Caco-2 (cell line): ENCODE results near the gene NATD1. TPM values are rescaled to one million over a fixed set of nuclear protein-coding genes. Genes with fewer than 3 reads are reported as not detected.
A peak's percentile ranks its signal among the peaks of the same experiment; 100 is the strongest.

Experiments used
- BruUV-seq: library from RNA; stranded (reverse); fragments of 400-500 nt; replicated peaks from 2 replicates; lab custom pipeline; 2021; lab: Mats Ljungman, UMichigan
- CTCF ChIA-PET: fragments of 300-600 bp; sonication (Branson Sonifier 250); formaldehyde crosslinking; loops from one replicate; lab custom pipeline; 2022; ENCODE audit warnings: antibody characterized with exemption; lab: Charles Lee
- POLR2A ChIA-PET: fragments of 300-600 bp; sonication (Branson Sonifier 250); formaldehyde crosslinking; loops from one replicate; lab custom pipeline; 2022; ENCODE audit warnings: antibody characterized with exemption; lab: Charles Lee
- DNase-seq, 2 experiments: peaks; one replicate each; pipeline versions ENCODE4 v3.0.0 to v3.0.0-alpha.2; 2020 to 2022
- H3K27me3 ChIP-seq: replicated peaks from 2 replicates; pipeline ENCODE4 v1.6.0; 2011; ENCODE audit warnings: low read length; ENCODE audit not compliant: control insufficient read depth, insufficient read depth
- H3K36me3 ChIP-seq: 2 replicates; pipeline ENCODE4 v1.5.1; 2011; ENCODE audit warnings: low read length; ENCODE audit not compliant: control insufficient read depth, insufficient read depth
- H3K4me1 ChIP-seq: fragments of 250-450 bp; sonication (Bioruptor Pico); 2 replicates; pipeline ENCODE4 v1.5.1; 2020; ENCODE audit warnings: mild to moderate bottlenecking
- H3K4me3 ChIP-seq: 2 replicates; pipeline ENCODE4 v1.5.1; 2011; ENCODE audit warnings: low read depth, mild to moderate bottlenecking, control low read depth, low read length
- H3K9me3 ChIP-seq: fragments of 250-450 bp; sonication (Bioruptor Pico); 2 replicates; pipeline ENCODE4 v1.5.1; 2020; ENCODE audit warnings: mild to moderate bottlenecking, moderate library complexity
- H3K27ac Mint-ChIP-seq: one replicate; pipeline ENCODE4 v1.8.0; 2022; ENCODE audit warnings: mixed read lengths; ENCODE audit not compliant: unreplicated experiment
- H3K27me3 Mint-ChIP-seq: one replicate; pipeline ENCODE4 v1.8.0; 2022; ENCODE audit warnings: mixed read lengths; ENCODE audit not compliant: insufficient read depth, unreplicated experiment
- H3K36me3 Mint-ChIP-seq: one replicate; pipeline ENCODE4 v1.8.0; 2022; ENCODE audit warnings: mild to moderate bottlenecking, mixed read lengths; ENCODE audit not compliant: insufficient read depth, unreplicated experiment
- H3K4me1 Mint-ChIP-seq: one replicate; pipeline ENCODE4 v1.8.0; 2022; ENCODE audit warnings: low read depth, mixed read lengths; ENCODE audit not compliant: unreplicated experiment
- H3K4me3 Mint-ChIP-seq: one replicate; pipeline ENCODE4 v1.8.0; 2022; ENCODE audit warnings: mild to moderate bottlenecking, moderate library complexity, mixed read lengths; ENCODE audit not compliant: unreplicated experiment
- H3K9me3 Mint-ChIP-seq: one replicate; pipeline ENCODE4 v1.8.0; 2022; ENCODE audit warnings: mixed read lengths; ENCODE audit not compliant: unreplicated experiment
- CTCF ChIP-seq, 2 experiments: fragments of 200-600 bp in 1 of 2; IDR thresholded peaks; 1 replicate in 1 of 2; 2 replicates in 1 of 2; pipeline versions ENCODE4 v1.5.1 to v1.8.0; 2011 to 2022; ENCODE audit warnings: antibody characterized with exemption in 1 of 2, control low read depth in 1 of 2, inconsistent platforms in 1 of 2, low read depth in 1 of 2, low read length in 1 of 2, mild to moderate bottlenecking in 1 of 2, moderate library complexity in 1 of 2; ENCODE audit not compliant: insufficient read depth in 1 of 2, severe bottlenecking in 1 of 2, unreplicated experiment in 1 of 2
- intact Hi-C: fragments of 100-400 bp; cut with micrococcal nuclease; formaldehyde crosslinking; loops from one replicate; pipeline ENCODE4 v1.10.0; 2022; ENCODE audit not compliant: unreplicated experiment
- total RNA-seq: library from RNA; stranded (reverse); gene quantifications from 2 replicates; pipeline ENCODE4 v1.2.3, GENCODE V29; 2022

The NATD1 gene
- total RNA-seq, 1 experiment from 2014 or later: 18.4 TPM

- Histone ChIP-seq H3K4me1 (peaks cover 8% of the 10 kb centered on the region; the same call in 1 of the 2 replicates), H3K36me3 (no peaks in the 10 kb centered on the region), H3K4me3 (peak overlapping the region; percentile 64), H3K9me3 (no peaks in the 10 kb centered on the region), H3K27me3 (no peaks in the 10 kb centered on the region)
- Mint-ChIP-seq H3K27ac (no peak overlapping the region), H3K4me1 (peaks cover 7% of the 10 kb centered on the region), H3K4me3 (peak overlapping the region; percentile 72), H3K36me3 (peaks cover 1% of the 10 kb centered on the region), H3K27me3 (no peaks in the 10 kb centered on the region), H3K9me3 (no peaks in the 10 kb centered on the region)
- intact Hi-C loops: no loop called here
- DNase-seq: no peak
- ChIA-PET POLR2A (no interaction called here), CTCF (no interaction called here)
- BruUV-seq: no TSS peak
- no peak for TF ChIP-seq CTCF (IDR thresholded peaks at IDR 0.05; ENCODE audit: insufficient read depth in 1 of 2, low read depth in 1 of 2, low read length in 1 of 2, severe bottlenecking in 1 of 2, unreplicated experiment in 1 of 2)
Observed at GRCh38 chr17:21252289-21252795, 868 bp downstream of the NATD1 start.

- no TSS peak for BruUV-seq
- intact Hi-C loops: no loop called here
Observed at GRCh38 chr17:21251337-21252010, 1.7 kb downstream of the NATD1 start.

GRCh38 chr17:21250854-21251253, 2.4 kb downstream of the NATD1 start:
- Histone ChIP-seq H3K36me3 (no peaks in the 10 kb centered on the region), H3K4me3 (no peak overlapping the region), H3K9me3 (no peaks in the 10 kb centered on the region), H3K27me3 (no peaks in the 10 kb centered on the region), H3K4me1 (peaks cover 8% of the 10 kb centered on the region; the same call in 1 of the 2 replicates)
- H3K27ac Mint-ChIP-seq: no peak overlapping the region
- no TSS peak for BruUV-seq
- no peaks in the 10 kb centered on the region for H3K27me3 Mint-ChIP-seq
- no peak for TF ChIP-seq CTCF (IDR thresholded peaks at IDR 0.05; ENCODE audit: insufficient read depth in 1 of 2, low read depth in 1 of 2, low read length in 1 of 2, severe bottlenecking in 1 of 2, unreplicated experiment in 1 of 2)
- intact Hi-C loops: no loop called here
- peaks cover 7% of the 10 kb centered on the region for H3K4me1 Mint-ChIP-seq
- POLR2A ChIA-PET: no interaction called here
- H3K4me3 Mint-ChIP-seq: no peak overlapping the region
- no peaks in the 10 kb centered on the region for H3K36me3 Mint-ChIP-seq
- CTCF ChIA-PET: no interaction called here
- H3K9me3 Mint-ChIP-seq: no peaks in the 10 kb centered on the region
- DNase-seq: no peak

More at GRCh38 chr17:21251337-21252010, 1.7 kb downstream of the NATD1 start:
- ChIA-PET CTCF (no interaction called here), POLR2A (interaction anchor here (0.5 kb wide), 1 partner anchor 35 kb away, joined by 4 read pairs; no protein-coding TSS in a partner anchor)
- peaks cover 8% of the 10 kb centered on the region; the same call in 1 of the 2 replicates for H3K4me1 ChIP-seq
- no peaks in the 10 kb centered on the region for H3K9me3 Mint-ChIP-seq
- H3K27me3 Mint-ChIP-seq: no peaks in the 10 kb centered on the region
- H3K4me3 Mint-ChIP-seq: no peak overlapping the region
- no peaks in the 10 kb centered on the region for H3K27me3 ChIP-seq
- no peak overlapping the region for H3K27ac Mint-ChIP-seq
- TF ChIP-seq CTCF (IDR thresholded peaks at IDR 0.05; ENCODE audit: insufficient read depth in 1 of 2, low read depth in 1 of 2, low read length in 1 of 2, severe bottlenecking in 1 of 2, unreplicated experiment in 1 of 2): no peak
- no peaks in the 10 kb centered on the region for H3K36me3 Mint-ChIP-seq
- no peak overlapping the region for H3K4me3 ChIP-seq
- H3K4me1 Mint-ChIP-seq: peaks cover 7% of the 10 kb centered on the region
- no peaks in the 10 kb centered on the region for H3K9me3 ChIP-seq
- no peaks in the 10 kb centered on the region for H3K36me3 ChIP-seq
- no peak for DNase-seq
